GM06990 (cell line): ENCODE data around the gene MAP3K19.
A peak's percentile ranks its signal among the peaks of the same experiment; 100 is the strongest.

Experiments used
- DNase-seq: peaks from one replicate; pipeline ENCODE4 v3.0.0-alpha.2; 2011; ENCODE audit not compliant: insufficient read length; ENCODE audit errors: extremely low read depth
- H3K27me3 ChIP-seq: replicated peaks from 2 replicates; pipeline ENCODE4 v1.6.0; 2011; ENCODE audit warnings: low read length; ENCODE audit not compliant: control insufficient read depth, insufficient read depth
- H3K36me3 ChIP-seq: 2 replicates; pipeline ENCODE4 v1.5.1; 2011; ENCODE audit warnings: low read length; ENCODE audit not compliant: control insufficient read depth, insufficient read depth
- H3K4me3 ChIP-seq: replicated peaks from 2 replicates; pipeline ENCODE4 v1.5.1; 2011; ENCODE audit warnings: low read depth, mild to moderate bottlenecking, control low read depth, low read length
- TF ChIP-seq, protein P1 (sequence below): IDR thresholded peaks from 2 replicates; pipeline ENCODE4 v1.5.1; 2011; ENCODE audit warnings: low read length, control low read depth, mild to moderate bottlenecking, inconsistent platforms; ENCODE audit not compliant: insufficient read depth, poor library complexity, severe bottlenecking

Gene MAP3K19

GRCh38 chr2:135059577-135059976 is 12.3 kb upstream of the MAP3K19 start:
- Histone ChIP-seq H3K27me3 (no peaks in the 10 kb centered on the region), H3K4me3 (no peak overlapping the region), H3K36me3 (peaks cover 3% of the 10 kb centered on the region; the same call in 1 of the 2 replicates)
- TF ChIP-seq, protein P1, sequence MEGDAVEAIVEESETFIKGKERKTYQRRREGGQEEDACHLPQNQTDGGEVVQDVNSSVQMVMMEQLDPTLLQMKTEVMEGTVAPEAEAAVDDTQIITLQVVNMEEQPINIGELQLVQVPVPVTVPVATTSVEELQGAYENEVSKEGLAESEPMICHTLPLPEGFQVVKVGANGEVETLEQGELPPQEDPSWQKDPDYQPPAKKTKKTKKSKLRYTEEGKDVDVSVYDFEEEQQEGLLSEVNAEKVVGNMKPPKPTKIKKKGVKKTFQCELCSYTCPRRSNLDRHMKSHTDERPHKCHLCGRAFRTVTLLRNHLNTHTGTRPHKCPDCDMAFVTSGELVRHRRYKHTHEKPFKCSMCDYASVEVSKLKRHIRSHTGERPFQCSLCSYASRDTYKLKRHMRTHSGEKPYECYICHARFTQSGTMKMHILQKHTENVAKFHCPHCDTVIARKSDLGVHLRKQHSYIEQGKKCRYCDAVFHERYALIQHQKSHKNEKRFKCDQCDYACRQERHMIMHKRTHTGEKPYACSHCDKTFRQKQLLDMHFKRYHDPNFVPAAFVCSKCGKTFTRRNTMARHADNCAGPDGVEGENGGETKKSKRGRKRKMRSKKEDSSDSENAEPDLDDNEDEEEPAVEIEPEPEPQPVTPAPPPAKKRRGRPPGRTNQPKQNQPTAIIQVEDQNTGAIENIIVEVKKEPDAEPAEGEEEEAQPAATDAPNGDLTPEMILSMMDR, result no peak
- no peak for DNase-seq

DNA sequence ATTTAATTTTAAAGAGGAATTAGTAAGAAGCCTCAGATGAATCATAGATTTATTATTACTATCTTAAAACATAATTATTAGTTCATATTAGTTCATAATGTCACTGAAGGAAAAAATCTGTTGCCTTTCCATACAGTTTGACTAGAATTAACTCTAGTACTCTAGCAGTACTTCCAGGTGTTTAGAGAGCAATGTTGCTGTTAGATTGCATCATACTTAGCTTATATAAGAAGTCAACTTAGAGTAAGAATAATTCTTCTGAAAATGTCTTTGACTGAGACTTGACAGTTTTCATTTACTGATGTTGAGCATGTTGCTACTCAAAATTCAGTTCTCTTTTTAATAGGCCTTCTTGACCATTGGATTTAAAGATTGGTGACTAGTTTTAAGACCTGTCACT is 9.5 kb upstream of the MAP3K19 start:
- DNase-seq, result no peak
- Histone ChIP-seq H3K4me3 (no peak overlapping the region), H3K36me3 (peaks cover 3% of the 10 kb centered on the region), H3K27me3 (no peaks in the 10 kb centered on the region)
- TF ChIP-seq, protein P1, result no peak

DNA sequence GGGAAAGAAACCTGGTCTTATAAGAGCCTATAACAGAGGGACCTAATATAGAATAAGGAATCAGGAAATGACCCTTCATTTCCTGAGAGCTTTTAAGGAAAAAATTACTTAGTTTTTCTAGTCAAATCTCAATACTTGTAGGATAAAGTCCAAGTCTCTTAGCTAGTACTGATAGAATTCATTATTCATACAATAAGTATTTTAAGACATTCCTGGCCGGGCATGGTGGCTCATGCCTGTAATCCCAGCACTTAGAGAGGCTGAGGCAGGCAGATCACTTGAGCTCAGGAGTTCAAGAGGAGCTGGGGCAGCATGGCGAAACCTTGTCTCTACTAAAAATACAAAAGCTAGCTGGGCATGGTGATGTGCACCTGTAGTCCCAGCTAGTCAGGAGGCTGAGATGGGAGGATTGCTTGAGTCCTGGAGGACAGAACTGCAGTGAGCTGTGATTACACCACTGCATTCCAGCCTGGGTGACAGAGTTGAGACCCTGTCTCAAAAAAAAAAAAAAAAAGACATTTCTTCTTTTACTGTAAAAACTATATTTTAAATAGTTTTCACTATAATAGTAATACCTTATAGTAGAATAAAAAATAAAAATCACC is 8.0 kb upstream of the MAP3K19 start:
- Histone ChIP-seq H3K4me3 (no peak overlapping the region), H3K27me3 (no peaks in the 10 kb centered on the region), H3K36me3 (no peaks in the 10 kb centered on the region; the same call in 1 of the 2 replicates)
- no peak for DNase-seq
- TF ChIP-seq, protein P1, result no peak

- no peaks in the 10 kb centered on the region; the same call in 1 of the 2 replicates for H3K36me3 ChIP-seq
- TF ChIP-seq, protein P1, result no peak
- H3K4me3 ChIP-seq, result peak overlapping the region; percentile 78
- peak; percentile 18 for DNase-seq
- H3K27me3 ChIP-seq, result no peaks in the 10 kb centered on the region
These were observed 5.8 kb upstream of the MAP3K19 start for GRCh38 chr2:135052997-135053474.

GRCh38 chr2:135052042-135052876 is 5.0 kb upstream of the MAP3K19 start, which contains the start of gene RAB3GAP1:
Gene RAB3GAP1 (plus strand): TSS chr2:135052292. CDS start chr2:135052308, 16 bp downstream.
- TF ChIP-seq, protein P1, result no peak
- Histone ChIP-seq H3K27me3 (no peaks in the 10 kb centered on the region), H3K4me3 (peak within 1 kb of the TSS; percentile 78), H3K36me3 (no peaks in the 10 kb centered on the region; the same call in 1 of the 2 replicates)
- peak; percentile 92 for DNase-seq
